CD4-positive, alpha-beta T cell (primary cell): Measurements from ENCODE around the gene SERINC4. TPM values are rescaled to one million over a fixed set of nuclear protein-coding genes. Genes with fewer than 3 reads are reported as not detected.

Source experiments
- ATAC-seq: fragments of 200-7000 bp; cut with Tn5 transposase; one replicate; pipeline ENCODE4 v1.10.0; 2022; ENCODE audit warnings: mild to moderate bottlenecking; ENCODE audit not compliant: poor library complexity
- CTCF ChIA-PET: fragments of 350-600 bp; sonication (Branson Sonifier 250); formaldehyde crosslinking; loops from one replicate; lab custom pipeline; 2021; ENCODE audit warnings: antibody characterized with exemption, inconsistent platforms; lab: Charles Lee
- POLR2A ChIA-PET: fragments of 350-600 bp; sonication (Branson Sonifier 250); formaldehyde crosslinking; loops from one replicate; lab custom pipeline; 2021; ENCODE audit warnings: antibody characterized with exemption, inconsistent platforms; lab: Charles Lee
- DNase-seq, 14 experiments: peaks; one replicate each; pipeline ENCODE4 v3.0.0-alpha.2; 2013 to 2020; ENCODE audit warnings: mixed read lengths in 2 of 14
- H3K27ac ChIP-seq, 2 donors: one replicate each; pipeline versions ENCODE4 v1.5.1 to v1.7.0; 2013; ENCODE audit warnings: low read length in 2 of 2, low read depth in 1 of 2, mild to moderate bottlenecking in 1 of 2
- H3K27me3 ChIP-seq, 2 experiments: 1 replicate in 1 of 2; 2 replicates in 1 of 2; pipeline versions ENCODE4 v1.6.1 to v1.7.0; 2013; ENCODE audit warnings: low read length in 2 of 2, control low read depth in 1 of 2, mild to moderate bottlenecking in 1 of 2, moderate library complexity in 1 of 2; ENCODE audit not compliant: insufficient read depth in 2 of 2, control insufficient read depth in 1 of 2
- H3K36me3 ChIP-seq: one replicate; pipeline ENCODE4 v1.6.1; 2013; ENCODE audit warnings: low read length, control low read depth; ENCODE audit not compliant: insufficient read depth
- H3K4me1 ChIP-seq: one replicate; pipeline ENCODE4 v1.6.1; 2013; ENCODE audit warnings: low read length, control low read depth; ENCODE audit not compliant: insufficient read depth
- H3K4me3 ChIP-seq: one replicate; pipeline ENCODE4 v1.5.1; 2013; ENCODE audit warnings: mild to moderate bottlenecking, low read length, moderate library complexity
- H3K9me3 ChIP-seq, 2 experiments: 1 replicate in 1 of 2; 2 replicates in 1 of 2; pipeline versions ENCODE4 v1.6.1 to v1.7.0; 2013; ENCODE audit warnings: low read length in 2 of 2, mild to moderate bottlenecking in 2 of 2, control low read depth in 1 of 2, moderate library complexity in 1 of 2; ENCODE audit not compliant: control insufficient read depth in 1 of 2, insufficient read depth in 1 of 2
- H3K27ac Mint-ChIP-seq: one replicate; pipeline ENCODE4 v1.8.0; 2020; ENCODE audit warnings: mixed read lengths
- H3K27me3 Mint-ChIP-seq: one replicate; pipeline ENCODE4 v1.8.0; 2021; ENCODE audit warnings: mixed read lengths
- H3K36me3 Mint-ChIP-seq: one replicate; pipeline ENCODE4 v1.8.0; 2021; ENCODE audit warnings: low read depth, mixed read lengths
- H3K4me1 Mint-ChIP-seq: one replicate; pipeline ENCODE4 v1.8.0; 2021; ENCODE audit warnings: low read depth, mixed read lengths
- H3K4me3 Mint-ChIP-seq: one replicate; pipeline ENCODE4 v1.8.0; 2020; ENCODE audit warnings: mild to moderate bottlenecking, mixed read lengths
- H3K9me3 Mint-ChIP-seq: one replicate; pipeline ENCODE4 v1.8.0; 2020; ENCODE audit warnings: mixed read lengths
- intact Hi-C, 2 experiments: fragments of 100-400 bp; cut with DNase I in 1 of 2; cut with micrococcal nuclease in 1 of 2; formaldehyde crosslinking; loops; one replicate each; pipeline versions ENCODE4 v1.15.1 to v1.9.0; 2023 to 2025; cut with DNase I, micrococcal nuclease
- total RNA-seq, 174 experiments: library from RNA in 2 of 174; stranded (reverse) in 2 of 174; gene quantifications; one replicate each; pipeline ENCODE4 v1.2.3 and lab custom pipeline; 2021 to 2026
- TF ChIP-seq, protein P1 (sequence below): fragments of 200-600 bp; IDR thresholded peaks from one replicate; pipeline ENCODE4 v1.8.0; 2022; ENCODE audit warnings: antibody characterized with exemption, mild to moderate bottlenecking

Gene SERINC4
- total RNA-seq, 2 experiments from 2014 or later: 0.36 TPM; not detected in 1

DNA sequence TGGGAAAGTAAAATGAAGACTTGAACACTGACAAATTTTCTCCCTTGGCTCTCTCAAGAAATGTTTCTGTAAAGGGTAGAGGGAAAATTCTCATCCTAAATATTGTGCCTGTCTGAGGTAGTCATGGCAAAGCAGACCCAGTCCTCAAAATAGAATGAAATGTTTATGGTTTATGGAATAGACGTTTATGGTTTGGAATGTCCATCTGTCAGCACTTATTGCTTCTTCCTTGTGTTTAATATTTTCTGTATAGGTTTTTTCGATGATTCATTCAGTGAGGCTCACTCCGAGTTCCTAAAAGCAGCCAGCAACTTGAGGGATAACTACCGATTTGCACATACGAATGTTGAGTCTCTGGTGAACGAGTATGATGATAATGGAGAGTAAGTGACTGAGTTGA is 37.2 kb downstream of the SERINC4 start:
- H3K9me3 ChIP-seq: no peaks in the 10 kb centered on the region
- no peak overlapping the region for H3K4me3 ChIP-seq
- H3K27ac ChIP-seq: no peak overlapping the region
- Mint-ChIP-seq H3K9me3 (no peaks in the 10 kb centered on the region), H3K27ac (no peak overlapping the region), H3K27me3 (no peaks in the 10 kb centered on the region), H3K4me1 (peaks cover 4% of the 10 kb centered on the region), H3K4me3 (no peak overlapping the region), H3K36me3 (peaks cover 85% of the 10 kb centered on the region)
- no peak for ATAC-seq
- no peaks in the 10 kb centered on the region for H3K4me1 ChIP-seq
- CTCF ChIA-PET: no interaction called here
- H3K27me3 ChIP-seq: no peaks in the 10 kb centered on the region
- H3K36me3 ChIP-seq: peaks cover 93% of the 10 kb centered on the region
- no peak for DNase-seq
- POLR2A ChIA-PET: no interaction called here
- TF ChIP-seq, protein P1, sequence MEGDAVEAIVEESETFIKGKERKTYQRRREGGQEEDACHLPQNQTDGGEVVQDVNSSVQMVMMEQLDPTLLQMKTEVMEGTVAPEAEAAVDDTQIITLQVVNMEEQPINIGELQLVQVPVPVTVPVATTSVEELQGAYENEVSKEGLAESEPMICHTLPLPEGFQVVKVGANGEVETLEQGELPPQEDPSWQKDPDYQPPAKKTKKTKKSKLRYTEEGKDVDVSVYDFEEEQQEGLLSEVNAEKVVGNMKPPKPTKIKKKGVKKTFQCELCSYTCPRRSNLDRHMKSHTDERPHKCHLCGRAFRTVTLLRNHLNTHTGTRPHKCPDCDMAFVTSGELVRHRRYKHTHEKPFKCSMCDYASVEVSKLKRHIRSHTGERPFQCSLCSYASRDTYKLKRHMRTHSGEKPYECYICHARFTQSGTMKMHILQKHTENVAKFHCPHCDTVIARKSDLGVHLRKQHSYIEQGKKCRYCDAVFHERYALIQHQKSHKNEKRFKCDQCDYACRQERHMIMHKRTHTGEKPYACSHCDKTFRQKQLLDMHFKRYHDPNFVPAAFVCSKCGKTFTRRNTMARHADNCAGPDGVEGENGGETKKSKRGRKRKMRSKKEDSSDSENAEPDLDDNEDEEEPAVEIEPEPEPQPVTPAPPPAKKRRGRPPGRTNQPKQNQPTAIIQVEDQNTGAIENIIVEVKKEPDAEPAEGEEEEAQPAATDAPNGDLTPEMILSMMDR: no peak
- intact Hi-C loops: no loop called here

DNA sequence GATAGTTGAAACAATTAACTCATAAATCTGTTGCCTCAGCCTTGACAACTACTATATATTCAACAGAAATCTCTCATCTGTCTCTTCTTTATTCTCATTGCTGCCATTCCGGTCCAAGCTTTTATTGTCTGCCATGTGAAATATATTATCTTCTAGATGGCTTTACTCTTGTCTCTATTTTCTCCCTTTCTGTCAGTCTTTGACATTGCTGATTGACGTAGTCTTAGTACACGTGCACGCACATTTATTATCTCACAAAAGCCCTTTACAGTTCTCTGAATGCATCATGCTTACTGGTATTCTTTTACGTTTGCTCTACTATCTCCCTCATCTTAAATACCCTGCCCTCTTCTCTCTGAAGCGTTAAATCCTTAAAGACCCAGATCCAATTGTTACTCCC is 48.1 kb downstream of the SERINC4 start:
- H3K27me3 ChIP-seq: no peaks in the 10 kb centered on the region
- H3K4me1 ChIP-seq: peaks cover 48% of the 10 kb centered on the region
- Mint-ChIP-seq H3K4me3 (peak overlapping the region; percentile 44), H3K4me1 (peaks cover 65% of the 10 kb centered on the region), H3K36me3 (peaks cover 56% of the 10 kb centered on the region), H3K27me3 (no peaks in the 10 kb centered on the region), H3K9me3 (no peaks in the 10 kb centered on the region), H3K27ac (peak overlapping the region; percentile 90)
- H3K9me3 ChIP-seq: no peaks in the 10 kb centered on the region
- H3K4me3 ChIP-seq: no peak overlapping the region
- H3K36me3 ChIP-seq: peaks cover 58% of the 10 kb centered on the region
- H3K27ac ChIP-seq: no peak overlapping the region
- intact Hi-C loops: loop anchor here (2.0 kb wide), 2 partner anchors 23 to 25 kb away; partner anchors contain the start of gene ELL3 (in 1 of the 2)
- POLR2A ChIA-PET: interaction anchor here (1.0 kb wide), 1 partner anchor 25 kb away, joined by 5 read pairs; the partner anchor contains the start of gene ELL3
- TF ChIP-seq, protein P1: no peak
- DNase-seq: no peak
- CTCF ChIA-PET: no interaction called here
- ATAC-seq: no peak

DNA sequence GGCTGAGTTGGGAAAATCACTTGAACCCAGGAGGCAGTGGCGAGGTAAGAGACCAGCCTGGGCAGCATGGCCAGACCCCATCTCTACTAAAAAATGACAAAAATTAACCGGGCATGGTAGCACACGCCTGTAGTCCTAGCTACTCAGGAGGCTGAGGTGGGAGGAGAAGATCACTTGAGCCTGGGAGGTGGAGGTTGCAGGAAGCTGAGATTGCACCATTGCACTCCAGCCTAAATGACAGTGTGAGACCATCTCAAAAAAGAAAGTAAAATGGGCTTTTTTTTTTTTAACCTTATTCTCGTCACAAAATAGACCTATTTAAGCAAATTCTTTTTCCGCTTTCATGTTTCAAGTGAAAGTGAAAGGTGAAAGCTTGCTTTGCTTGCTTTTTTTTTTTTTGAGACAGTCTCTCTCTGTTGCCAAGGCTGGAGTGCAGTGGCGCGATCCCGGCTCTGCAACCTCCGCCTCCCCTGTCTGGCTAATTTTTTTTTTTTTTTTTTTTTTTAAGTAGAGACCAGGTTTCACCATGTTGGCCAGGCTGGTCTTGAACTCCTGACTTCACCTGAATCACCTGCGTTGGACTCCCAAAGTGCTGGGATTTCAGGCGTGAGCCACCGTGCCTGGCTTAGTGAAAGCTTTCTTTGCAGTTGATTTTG is 50.2 kb downstream of the SERINC4 start:
- Histone ChIP-seq H3K4me1 (peaks cover 53% of the 10 kb centered on the region), H3K36me3 (peaks cover 38% of the 10 kb centered on the region), H3K27ac (peak overlapping the region; percentile 23 to 53), H3K4me3 (peak overlapping the region; percentile 51), H3K27me3 (no peaks in the 10 kb centered on the region), H3K9me3 (no peaks in the 10 kb centered on the region)
- peak in 11 of 14 experiments; percentile 5 to 89 (median 29) for DNase-seq
- ATAC-seq: peak; percentile 56
- Mint-ChIP-seq H3K9me3 (no peaks in the 10 kb centered on the region), H3K4me1 (peaks cover 65% of the 10 kb centered on the region), H3K27me3 (no peaks in the 10 kb centered on the region), H3K36me3 (peaks cover 41% of the 10 kb centered on the region), H3K4me3 (peak overlapping the region; percentile 86), H3K27ac (peak overlapping the region; percentile 90)
- POLR2A ChIA-PET: interaction anchor here (0.8 to 1.7 kb wide), 7 partner anchors 21 to 205 kb away, joined by 3 to 10 read pairs (median 6); partner anchors contain the start of genes ELL3, HYPK, MFAP1 and SERF2
- TF ChIP-seq, protein P1: no peak
- CTCF ChIA-PET: interaction anchor here (0.5 to 1.7 kb wide), 6 partner anchors 16 to 27 kb away, joined by 3 to 6 read pairs (median 4); partner anchors contain the start of gene ELL3
- intact Hi-C loops: loop anchor here (2.0 kb wide), 2 partner anchors 25 to 27 kb away; partner anchors contain the start of gene ELL3 (in 1 of the 2)
